Thyroid gland (tissue), 4 donors: Measurements from ENCODE around the gene DTNBP1.

ENCODE experiments used
- CTCF ChIP-seq, 6 experiments: fragments of 200-600 bp in 3 of 6; fragments of 450-650 bp in 3 of 6; sonication (generic) in 3 of 6; IDR thresholded peaks; one replicate each; pipeline ENCODE4 v1.5.1; 2016 to 2019; ENCODE audit warnings: antibody characterized with exemption in 6 of 6, mild to moderate bottlenecking in 2 of 6, inconsistent platforms in 1 of 6, moderate library complexity in 1 of 6
- POLR2A ChIP-seq, 2 donors: fragments of 450-650 bp; IDR thresholded peaks; one replicate each; pipeline ENCODE4 v1.6.1; 2017; ENCODE audit warnings: antibody characterized with exemption in 2 of 2, mild to moderate bottlenecking in 2 of 2, moderate library complexity in 1 of 2

- TF ChIP-seq POLR2A (IDR thresholded peaks at IDR 0.05) (no peak), CTCF (IDR thresholded peaks at IDR 0.05) (no peak)
Measured at GRCh38 chr6:15656145-15656544, 6.7 kb downstream of the DTNBP1 start.
